Measurements from ENCODE around the gene MPP3. TPM values are rescaled to one million over a fixed set of nuclear protein-coding genes. Genes with fewer than 3 reads are reported as not detected.
"Not testable (repeated sequence)": the region's sequence is repeated elsewhere in the genome, so short reads cannot be mapped to it uniquely, and the experiment has no call there.

The MPP3 gene
- total RNA-seq, 1 donor from 2014 or later: 35.2 TPM

DNA sequence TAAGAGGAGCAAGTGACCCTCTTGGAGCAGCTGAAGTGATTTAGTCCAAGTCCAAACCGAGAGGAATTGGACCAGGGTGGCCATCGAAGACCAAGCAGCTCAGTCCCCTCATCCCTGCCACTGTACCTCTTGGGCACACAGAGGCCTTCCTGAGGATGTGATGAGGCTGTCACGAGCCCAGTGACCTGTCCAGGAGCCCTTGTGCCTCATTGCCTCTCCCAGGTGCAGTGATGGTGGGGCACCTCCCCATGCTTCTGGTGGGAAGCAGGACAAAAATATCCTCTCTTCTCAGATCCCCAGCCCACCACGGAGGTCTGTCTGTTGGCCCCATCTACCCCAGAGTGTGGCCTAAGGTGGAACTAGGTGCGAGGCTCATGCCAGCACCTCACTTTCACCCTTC, 11.3 kb upstream of the MPP3 start:
- no peak overlapping the region for H3K27ac ChIP-seq (replicated peaks)
- DNase-seq: no peak
- H3K27me3 ChIP-seq (ENCODE audit: low read depth): no peaks in the 10 kb centered on the region
- no peaks in the 10 kb centered on the region for H3K9me3 ChIP-seq (replicated peaks)
- no peaks in the 10 kb centered on the region for H3K36me3 ChIP-seq
- peaks cover 36% of the 10 kb centered on the region for H3K4me1 ChIP-seq
- TF ChIP-seq, protein P1, sequence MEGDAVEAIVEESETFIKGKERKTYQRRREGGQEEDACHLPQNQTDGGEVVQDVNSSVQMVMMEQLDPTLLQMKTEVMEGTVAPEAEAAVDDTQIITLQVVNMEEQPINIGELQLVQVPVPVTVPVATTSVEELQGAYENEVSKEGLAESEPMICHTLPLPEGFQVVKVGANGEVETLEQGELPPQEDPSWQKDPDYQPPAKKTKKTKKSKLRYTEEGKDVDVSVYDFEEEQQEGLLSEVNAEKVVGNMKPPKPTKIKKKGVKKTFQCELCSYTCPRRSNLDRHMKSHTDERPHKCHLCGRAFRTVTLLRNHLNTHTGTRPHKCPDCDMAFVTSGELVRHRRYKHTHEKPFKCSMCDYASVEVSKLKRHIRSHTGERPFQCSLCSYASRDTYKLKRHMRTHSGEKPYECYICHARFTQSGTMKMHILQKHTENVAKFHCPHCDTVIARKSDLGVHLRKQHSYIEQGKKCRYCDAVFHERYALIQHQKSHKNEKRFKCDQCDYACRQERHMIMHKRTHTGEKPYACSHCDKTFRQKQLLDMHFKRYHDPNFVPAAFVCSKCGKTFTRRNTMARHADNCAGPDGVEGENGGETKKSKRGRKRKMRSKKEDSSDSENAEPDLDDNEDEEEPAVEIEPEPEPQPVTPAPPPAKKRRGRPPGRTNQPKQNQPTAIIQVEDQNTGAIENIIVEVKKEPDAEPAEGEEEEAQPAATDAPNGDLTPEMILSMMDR (IDR thresholded peaks at IDR 0.05; ENCODE audit: borderline replicate concordance): no peak
- H3K4me3 ChIP-seq: no peak overlapping the region
- intact Hi-C loops (cut with micrococcal nuclease): loop anchor here (10.0 kb wide), 1 partner anchor 59 kb away; the partner anchor contains the start of gene CFAP97D1

DNA sequence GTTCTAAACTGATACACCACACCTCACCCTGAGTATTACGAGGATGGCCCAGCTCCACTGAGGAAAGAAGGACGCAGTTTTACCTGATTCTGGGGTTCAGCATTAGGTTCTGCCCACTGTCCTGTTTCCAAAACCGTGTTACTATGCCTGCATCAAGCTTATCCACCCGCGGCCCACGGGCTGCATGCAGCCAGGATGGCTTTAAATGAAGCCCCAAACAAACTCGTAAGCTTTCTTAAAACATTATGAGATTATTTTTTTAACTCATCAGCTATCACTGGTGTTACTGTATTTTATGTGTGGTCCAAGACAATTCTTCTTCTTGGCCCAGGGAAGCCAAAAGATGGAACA, 10.0 kb upstream of the MPP3 start:
- no peak for DNase-seq
- H3K27ac ChIP-seq (replicated peaks): no peak overlapping the region
- intact Hi-C loops (cut with micrococcal nuclease): loop anchor here (10.0 kb wide), 1 partner anchor 58 kb away; the partner anchor contains the start of gene CFAP97D1

GRCh38 chr17:43842091-43842974, 9.4 kb upstream of the MPP3 start:
- intact Hi-C loops (cut with micrococcal nuclease): loop anchor here (10.0 kb wide), 1 partner anchor 58 kb away; the partner anchor contains the start of gene CFAP97D1

More for the DNA sequence above, 10.0 kb upstream of the MPP3 start:
- H3K4me3 ChIP-seq: no peak overlapping the region
- H3K27me3 ChIP-seq (ENCODE audit: low read depth): no peaks in the 10 kb centered on the region
- peaks cover 34% of the 10 kb centered on the region for H3K4me1 ChIP-seq
- TF ChIP-seq, protein P1 (IDR thresholded peaks at IDR 0.05; ENCODE audit: borderline replicate concordance): no peak
- no peaks in the 10 kb centered on the region for H3K36me3 ChIP-seq
- H3K9me3 ChIP-seq (replicated peaks): no peaks in the 10 kb centered on the region

DNA sequence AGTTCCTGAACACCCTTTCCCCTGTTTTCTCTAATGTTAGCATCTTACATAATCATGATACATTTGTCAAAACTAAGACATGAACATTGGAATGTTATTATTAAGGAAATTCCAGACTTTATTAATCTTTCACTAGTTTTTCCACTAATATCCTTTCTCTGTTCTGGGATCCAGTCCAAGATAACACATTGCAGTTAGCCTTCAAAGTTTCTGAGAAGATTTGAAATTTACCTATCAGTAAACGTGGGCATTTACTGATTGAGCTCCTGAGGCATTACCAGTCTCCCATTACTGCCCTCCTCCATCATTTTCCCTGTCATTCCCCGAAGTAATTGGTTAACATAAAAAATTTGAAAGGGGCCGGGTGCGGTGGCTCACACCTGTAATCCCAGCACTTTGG, 8.3 kb upstream of the MPP3 start:
- Histone ChIP-seq H3K9me3 (replicated peaks) (no peaks in the 10 kb centered on the region), H3K36me3 (no peaks in the 10 kb centered on the region), H3K27me3 (ENCODE audit: low read depth) (no peaks in the 10 kb centered on the region), H3K27ac (replicated peaks) (no peak overlapping the region), H3K4me3 (no peak overlapping the region), H3K4me1 (peaks cover 27% of the 10 kb centered on the region)
- no peak for DNase-seq
- intact Hi-C loops (cut with micrococcal nuclease): loop anchor here (10.0 kb wide), 1 partner anchor 56 kb away; the partner anchor contains the start of gene CFAP97D1
- TF ChIP-seq, protein P1 (IDR thresholded peaks at IDR 0.05; ENCODE audit: borderline replicate concordance): no peak

More at GRCh38 chr17:43842091-43842974, 9.4 kb upstream of the MPP3 start:
- not testable (repeated sequence) for DNase-seq; H3K4me3 ChIP-seq; H3K36me3 ChIP-seq; H3K27ac ChIP-seq (replicated peaks); H3K27me3 ChIP-seq (ENCODE audit: low read depth); H3K9me3 ChIP-seq (replicated peaks)
- peaks cover 34% of the 10 kb centered on the region for H3K4me1 ChIP-seq

DNA sequence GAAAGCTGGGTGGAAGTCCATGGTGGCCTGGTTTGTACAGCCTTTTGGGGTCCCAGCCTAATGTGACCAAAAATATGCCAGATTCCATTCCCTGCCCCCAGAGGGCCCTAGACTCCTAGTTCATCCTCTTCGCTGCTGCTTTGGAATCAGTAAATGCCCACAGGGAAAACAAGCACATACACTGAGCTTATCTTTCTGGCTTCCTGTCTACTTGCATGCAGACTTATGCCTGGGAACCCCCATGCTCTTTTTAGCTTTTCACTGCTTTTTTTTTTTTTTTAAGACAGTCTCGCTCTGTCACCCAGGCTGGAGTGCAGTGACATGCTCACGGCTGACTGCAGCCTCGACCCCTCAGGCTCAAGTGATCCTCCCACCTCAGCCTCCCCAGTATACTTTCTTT, 7.9 kb upstream of the MPP3 start:
- Histone ChIP-seq H3K36me3 (no peaks in the 10 kb centered on the region), H3K9me3 (replicated peaks) (no peaks in the 10 kb centered on the region), H3K4me1 (peaks cover 22% of the 10 kb centered on the region), H3K27me3 (ENCODE audit: low read depth) (no peaks in the 10 kb centered on the region), H3K4me3 (no peak overlapping the region), H3K27ac (replicated peaks) (no peak overlapping the region)
- intact Hi-C loops (cut with micrococcal nuclease): loop anchor here (10.0 kb wide), 1 partner anchor 56 kb away; the partner anchor contains the start of gene CFAP97D1
- DNase-seq: no peak
- TF ChIP-seq, protein P1 (IDR thresholded peaks at IDR 0.05; ENCODE audit: borderline replicate concordance): peak; percentile 49

DNA sequence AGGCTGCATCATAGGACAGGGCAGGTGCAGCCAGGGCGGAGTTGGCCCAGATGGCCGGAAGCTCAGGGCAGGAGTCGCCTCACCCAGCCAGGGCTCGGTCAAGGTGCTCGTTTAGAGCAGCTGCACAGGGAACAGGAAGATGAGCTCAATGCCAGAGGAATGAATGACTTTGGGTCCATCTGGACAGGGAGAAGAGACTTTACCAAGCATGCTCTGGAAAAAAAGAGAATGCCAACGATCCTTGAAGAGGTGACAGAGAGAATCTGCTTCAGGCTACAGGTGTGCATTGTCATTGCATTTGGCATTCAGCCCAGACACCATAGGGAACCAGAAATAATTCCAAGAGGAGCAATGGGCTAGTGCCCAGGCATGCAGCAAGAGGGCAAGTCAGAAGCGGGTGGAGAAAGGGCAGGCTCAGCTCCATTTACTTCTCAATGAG, 6.7 kb upstream of the MPP3 start:
- intact Hi-C loops (cut with micrococcal nuclease): loop anchor here (10.0 kb wide), 1 partner anchor 55 kb away; the partner anchor contains the start of gene CFAP97D1
- Histone ChIP-seq H3K9me3 (replicated peaks) (no peaks in the 10 kb centered on the region), H3K27ac (replicated peaks) (no peak overlapping the region), H3K27me3 (ENCODE audit: low read depth) (no peaks in the 10 kb centered on the region), H3K4me1 (peaks cover 20% of the 10 kb centered on the region), H3K36me3 (no peaks in the 10 kb centered on the region), H3K4me3 (no peak overlapping the region)
- TF ChIP-seq, protein P1 (IDR thresholded peaks at IDR 0.05; ENCODE audit: borderline replicate concordance): no peak
- DNase-seq: no peak

Measured in left ventricle myocardium inferior (tissue), 1 donor.